HG03565 (cell line): ENCODE data around the gene USP17L15.
"Not testable (repeated sequence)": the region's sequence is repeated elsewhere in the genome, so short reads cannot be mapped to it uniquely, and the experiment has no call there.

ENCODE experiments used
- ATAC-seq: cut with Tn5 transposase; IDR thresholded peaks from one replicate; pipeline ENCODE4 v1.9.1; 2021; ENCODE audit warnings: mild to moderate bottlenecking, moderate library complexity; ENCODE audit not compliant: unreplicated experiment

The USP17L15 gene

GRCh38 chr4:9234085-9234484, at the start of gene USP17L15:
USP17L15 (plus strand) TSS chr4:9234385; CDS start chr4:9234385, 0 bp downstream.
- not testable (repeated sequence) for ATAC-seq

- ATAC-seq: not testable (repeated sequence)
Observed at GRCh38 chr4:9210357-9210756, 23.8 kb upstream of the USP17L15 start, which contains the start of gene USP17L10. USP17L10 (plus strand) TSS chr4:9210657; CDS start chr4:9210657, 0 bp downstream.

- ATAC-seq: not testable (repeated sequence)
Observed at GRCh38 chr4:9214701-9215100, 19.5 kb upstream of the USP17L15 start.

- ATAC-seq: not testable (repeated sequence)
Observed at GRCh38 chr4:9215105-9215504, 19.1 kb upstream of the USP17L15 start, which contains the start of gene USP17L11. USP17L11 (plus strand) TSS chr4:9215405; CDS start chr4:9215405, 0 bp downstream.

- not testable (repeated sequence) for ATAC-seq
Observed at GRCh38 chr4:9219852-9220251, 14.3 kb upstream of the USP17L15 start, which contains the start of gene USP17L12. USP17L12 (plus strand) TSS chr4:9220152; CDS start chr4:9220152, 0 bp downstream.

- ATAC-seq: not testable (repeated sequence)
Observed at GRCh38 chr4:9224596-9224995, 9.6 kb upstream of the USP17L15 start, which contains the start of gene USP17L13. USP17L13 (plus strand) TSS chr4:9224896; CDS start chr4:9224896, 0 bp downstream.

GRCh38 chr4:9230249-9230648, 3.9 kb upstream of the USP17L15 start:
- ATAC-seq: not testable (repeated sequence)

- not testable (repeated sequence) for ATAC-seq
Observed at GRCh38 chr4:9238461-9238860, 4.3 kb downstream of the USP17L15 start.

GRCh38 chr4:9243579-9243978, 9.4 kb downstream of the USP17L15 start, which contains the start of gene USP17L17:
USP17L17 (plus strand) TSS chr4:9243879; CDS start chr4:9243879, 0 bp downstream.
- ATAC-seq: not testable (repeated sequence)

GRCh38 chr4:9247953-9248680, 13.9 kb downstream of the USP17L15 start, which contains the start of gene USP17L18:
USP17L18 (plus strand) TSS chr4:9248630; CDS start chr4:9248630, 0 bp downstream.
- not testable (repeated sequence) for ATAC-seq

- ATAC-seq: not testable (repeated sequence)
Observed at GRCh38 chr4:9253078-9253477, 18.9 kb downstream of the USP17L15 start, which contains the start of gene USP17L19. USP17L19 (plus strand) TSS chr4:9253378; CDS start chr4:9253378, 0 bp downstream.

GRCh38 chr4:9257824-9258223, 23.6 kb downstream of the USP17L15 start, which contains the start of gene USP17L20:
USP17L20 (plus strand) TSS chr4:9258124; CDS start chr4:9258124, 0 bp downstream.
- not testable (repeated sequence) for ATAC-seq

- not testable (repeated sequence) for ATAC-seq
Observed at GRCh38 chr4:9262572-9262971, 28.4 kb downstream of the USP17L15 start, which contains the start of gene USP17L21. USP17L21 (plus strand) TSS chr4:9262872; CDS start chr4:9262872, 0 bp downstream.

- not testable (repeated sequence) for ATAC-seq
Observed at GRCh38 chr4:9267319-9267718, 33.1 kb downstream of the USP17L15 start, which contains the start of gene USP17L22. USP17L22 (plus strand) TSS chr4:9267619; CDS start chr4:9267619, 0 bp downstream.

- ATAC-seq: not testable (repeated sequence)
Observed at GRCh38 chr4:9271719-9272118, 37.5 kb downstream of the USP17L15 start.
